Small intestine (tissue), 7 donors: ENCODE data around the gene CCDC57. TPM values are rescaled to one million over a fixed set of nuclear protein-coding genes. Genes with fewer than 3 reads are reported as not detected.

Source experiments
- DNase-seq, 2 donors: peaks; one replicate each; pipeline versions ENCODE4 v3.0.0 to v3.0.0-alpha.2; 2013
- FAIRE-seq: peaks from 2 replicates; lab custom pipeline; 2012; peaks lifted over from hg19 to GRCh38; lab: Jason Lieb, UNC
- H3K27ac ChIP-seq, 3 donors: one replicate each; pipeline ENCODE4 v1.5.1; 2013; ENCODE audit warnings: low read length in 2 of 3, mild to moderate bottlenecking in 2 of 3, control low read depth in 1 of 3, inconsistent platforms in 1 of 3, low read depth in 1 of 3, moderate library complexity in 1 of 3
- H3K27me3 ChIP-seq, 3 donors: one replicate each; pipeline ENCODE4 v1.6.1; 2013; ENCODE audit warnings: low read length in 3 of 3, inconsistent platforms in 1 of 3; ENCODE audit not compliant: control insufficient read depth in 3 of 3, insufficient read depth in 3 of 3
- H3K36me3 ChIP-seq, 3 donors: one replicate each; pipeline ENCODE4 v1.6.1; 2013; ENCODE audit warnings: low read length in 3 of 3, inconsistent platforms in 1 of 3, low read depth in 1 of 3, mild to moderate bottlenecking in 1 of 3, moderate library complexity in 1 of 3; ENCODE audit not compliant: control insufficient read depth in 3 of 3, insufficient read depth in 2 of 3
- H3K4me1 ChIP-seq, 3 donors: one replicate each; pipeline ENCODE4 v1.6.1; 2013; ENCODE audit warnings: low read length in 2 of 3, inconsistent platforms in 1 of 3, low read depth in 1 of 3, mild to moderate bottlenecking in 1 of 3, moderate library complexity in 1 of 3; ENCODE audit not compliant: control insufficient read depth in 3 of 3, insufficient read depth in 2 of 3
- H3K4me3 ChIP-seq, 3 donors: one replicate each; pipeline ENCODE4 v1.5.1; 2013; ENCODE audit warnings: low read length in 3 of 3, control low read depth in 1 of 3, inconsistent platforms in 1 of 3, low read depth in 1 of 3, mild to moderate bottlenecking in 1 of 3, moderate library complexity in 1 of 3
- H3K9me3 ChIP-seq, 2 donors: one replicate each; pipeline ENCODE4 v1.6.1; 2013; ENCODE audit warnings: low read depth in 1 of 2, low read length in 1 of 2; ENCODE audit not compliant: control insufficient read depth in 2 of 2, insufficient read depth in 1 of 2
- WGBS, 3 donors: extraction: QIAGEN DNeasy Blood & Tissue Kit; methylation state at CpG; one replicate each; pipeline ENCODE4 v1.1.7; 2013; 5-methylcytosine and 5-hydroxymethylcytosine counted together
- polyA plus RNA-seq, 4 donors: library from polyadenylated mRNA; stranded (reverse) in 3 of 4; unstranded in 1 of 4; fragments of 200-250 nt in 3 of 4; fragments of 120-200 nt in 1 of 4; gene quantifications; one replicate each; pipeline versions ENCODE4 v1.2.1 to v1.2.3, GENCODE V29; 2013
- donor health status: healthy with polysubstance abuse.
- donor health status: control.
- donor health status: control.
- donor health status: Bipolar disorder and iron deficiency.
- donor health status: healthy.

Gene CCDC57
- polyA plus RNA-seq, 4 donors: 36.7 to 97.3 (median 44.6) TPM

DNA sequence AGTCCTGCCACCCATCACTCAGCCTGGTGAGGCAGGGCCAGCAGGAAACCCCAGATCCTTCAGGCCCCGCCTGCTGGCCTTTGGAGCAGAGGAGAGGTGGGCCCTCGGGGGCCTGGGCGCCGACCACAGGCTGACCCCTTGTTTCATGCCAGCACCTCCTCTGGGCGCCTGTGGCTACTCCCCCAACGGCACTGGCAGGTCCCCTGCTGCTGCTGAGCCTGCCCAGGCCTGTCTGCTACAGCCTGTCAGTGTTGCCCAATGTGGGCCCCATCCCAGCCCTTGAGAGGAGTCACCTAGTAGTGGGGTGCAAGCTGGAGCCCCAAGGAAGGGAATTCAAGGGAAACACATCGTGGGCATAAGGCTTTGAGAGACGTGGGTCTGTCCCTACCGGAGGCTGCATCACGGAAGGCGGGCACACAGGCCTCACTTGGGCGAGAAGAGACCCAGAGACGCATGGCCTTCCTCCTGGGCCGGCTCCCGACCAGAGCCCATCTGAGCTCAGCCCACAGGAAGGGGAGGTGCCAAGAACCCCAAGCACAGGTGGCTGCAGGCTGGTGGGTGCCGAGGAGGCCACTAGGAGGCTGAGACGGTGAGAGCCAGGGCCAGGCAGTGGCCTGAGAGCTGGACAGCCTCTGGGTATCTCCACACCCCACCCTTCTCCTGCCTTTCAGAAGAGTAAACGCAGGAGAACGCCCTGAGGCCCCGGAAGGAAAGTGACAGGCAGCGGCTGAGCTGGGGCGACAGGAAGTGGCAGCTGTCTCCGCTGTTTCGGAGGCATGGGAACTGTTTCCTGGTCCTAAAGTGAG is 106.6 kb downstream of the CCDC57 start:
- Histone ChIP-seq H3K27me3 (no peaks in the 10 kb centered on the region), H3K27ac (peak overlapping the region; percentile 73 to 79 (median 77)), H3K4me1 (peaks cover 0 to 46% (median 6%) of the 10 kb centered on the region in 3 donors), H3K4me3 (peak overlapping the region in 2 of 3 donors; percentile 12 to 30), H3K36me3 (peaks cover 0 to 37% (median 0%) of the 10 kb centered on the region in 3 donors), H3K9me3 (no peaks in the 10 kb centered on the region)
- FAIRE-seq (no peak), DNase-seq (peak; percentile 76 to 81)
- WGBS, 3 donors: 14 to 25% (median 15%) methylated on average over 23 to 24 of the region's 24 CpGs

DNA sequence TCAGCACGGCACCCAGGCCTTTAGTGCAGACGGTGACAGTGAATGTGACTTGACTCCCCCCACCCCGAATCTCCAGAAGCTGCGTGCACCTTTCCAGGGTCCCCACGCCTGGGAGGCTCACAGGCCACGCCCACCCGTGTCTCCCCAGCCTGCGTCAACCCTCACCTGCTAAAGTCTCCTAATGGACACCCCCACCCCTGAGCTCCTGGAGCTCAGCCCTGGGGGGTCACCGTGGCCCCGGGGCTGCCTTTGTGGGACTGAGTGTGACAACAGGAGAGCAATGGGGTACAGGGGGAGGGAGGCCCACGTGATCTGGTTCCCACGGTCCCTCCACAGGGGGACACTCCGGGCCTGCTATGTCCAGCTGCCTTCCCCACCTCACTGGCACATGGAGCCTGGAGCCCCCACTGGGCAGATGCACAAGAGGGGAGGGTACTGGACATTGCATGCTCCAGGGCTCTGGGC is 107.2 kb downstream of the CCDC57 start:
- Histone ChIP-seq H3K4me1 (peaks cover 0 to 49% (median 6%) of the 10 kb centered on the region in 3 donors), H3K4me3 (no peak overlapping the region)

DNA sequence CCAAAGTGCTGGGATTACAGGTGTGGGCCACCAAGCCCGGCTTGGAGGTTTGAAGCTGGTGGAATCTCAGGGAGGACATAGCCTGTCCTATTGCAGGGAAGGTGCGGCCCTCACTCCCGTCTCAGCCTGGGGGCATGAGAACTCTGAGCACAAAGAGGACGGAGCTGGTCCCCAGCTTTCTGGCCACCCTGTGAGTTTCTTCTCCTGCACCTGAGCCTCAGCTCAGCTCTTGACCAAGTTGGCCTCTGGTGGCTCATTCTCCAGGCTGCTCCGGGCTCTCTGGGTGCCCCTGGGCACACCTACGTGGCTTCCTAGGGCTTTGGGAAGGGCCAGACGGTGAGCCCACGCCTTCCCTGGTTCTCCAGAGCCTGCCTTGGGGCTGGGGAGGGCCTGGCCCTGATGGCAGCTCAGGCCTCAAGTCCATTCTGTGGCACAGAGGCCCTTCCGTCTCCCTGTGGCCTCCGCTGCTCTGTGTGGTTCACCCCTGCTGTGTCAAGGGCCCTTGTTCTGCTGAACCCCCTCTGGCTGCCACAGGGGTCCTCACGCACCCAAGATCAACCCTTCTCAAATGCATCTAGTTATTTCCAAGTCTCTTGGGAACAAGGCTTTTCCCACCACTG is 107.7 kb downstream of the CCDC57 start:
- WGBS, 3 donors: 88 to 93% (median 91%) methylated on average over 11 of the region's 11 CpGs
- no peaks in the 10 kb centered on the region for H3K27me3 ChIP-seq
- FAIRE-seq (no peak), DNase-seq (no peak)
- H3K36me3 ChIP-seq: peaks cover 0 to 44% (median 0%) of the 10 kb centered on the region in 3 donors
- no peak overlapping the region for H3K4me3 ChIP-seq
- peaks cover 0 to 49% (median 6%) of the 10 kb centered on the region in 3 donors for H3K4me1 ChIP-seq
- H3K27ac ChIP-seq: no peak overlapping the region
- no peaks in the 10 kb centered on the region for H3K9me3 ChIP-seq

More for the DNA sequence above, 107.2 kb downstream of the CCDC57 start:
- Histone ChIP-seq H3K27me3 (no peaks in the 10 kb centered on the region), H3K27ac (peak overlapping the region in 2 of 3 donors; percentile 77 to 79), H3K36me3 (peaks cover 0 to 44% (median 0%) of the 10 kb centered on the region in 3 donors), H3K9me3 (no peaks in the 10 kb centered on the region)
- 69 to 86% (median 71%) methylated on average over 13 of the region's 13 CpGs for WGBS, 3 donors
- no peak for FAIRE-seq
- no peak for DNase-seq

DNA sequence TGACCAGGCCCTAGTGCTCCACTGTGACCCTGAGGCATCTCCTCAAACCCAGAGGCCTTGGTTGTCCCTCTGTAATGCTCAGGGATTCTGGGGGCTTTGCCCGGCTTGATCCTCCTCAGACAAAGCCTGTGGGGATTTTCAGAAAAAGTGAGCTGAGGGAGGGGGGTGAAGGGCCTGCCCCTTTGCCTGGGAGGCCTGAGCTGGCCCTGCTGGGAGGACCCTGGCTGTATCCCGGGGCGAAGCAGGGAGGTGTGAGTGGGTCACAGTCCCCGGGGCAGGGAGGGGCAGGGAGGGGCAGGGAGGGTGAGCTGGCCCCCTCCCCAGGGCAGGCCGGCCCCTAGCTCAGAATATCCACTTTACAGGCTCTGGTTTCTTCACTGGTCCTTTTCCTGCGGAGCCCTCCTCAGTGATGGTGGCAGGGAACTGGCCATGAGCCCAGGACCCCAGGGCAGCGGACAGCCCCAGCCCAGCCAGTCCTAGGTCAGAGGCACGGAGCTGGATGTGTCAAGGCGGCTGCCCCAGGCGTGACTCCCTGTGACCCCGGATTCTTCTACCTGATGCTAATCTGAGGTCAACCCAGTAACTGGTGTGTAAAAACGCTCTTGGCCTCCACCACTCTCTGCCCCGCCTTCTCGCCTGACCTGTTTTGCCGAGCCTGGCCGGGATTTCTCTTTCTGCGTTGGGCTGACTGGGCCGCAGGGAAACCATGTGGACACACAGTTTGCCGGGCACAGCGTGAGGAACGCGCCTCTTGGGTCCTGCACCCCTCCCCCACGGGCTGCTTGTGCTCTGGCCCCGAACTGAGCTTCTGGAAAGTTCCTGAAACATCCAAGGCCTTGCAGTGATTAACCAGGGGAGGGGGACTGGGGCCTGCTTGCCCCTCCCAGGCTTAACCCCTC is 108.8 kb downstream of the CCDC57 start:
- Histone ChIP-seq H3K27ac (peak overlapping the region in 1 of 3 donors; percentile 6), H3K9me3 (no peaks in the 10 kb centered on the region), H3K4me3 (no peak overlapping the region), H3K4me1 (peaks cover 6 to 58% (median 8%) of the 10 kb centered on the region in 3 donors), H3K27me3 (no peaks in the 10 kb centered on the region), H3K36me3 (peaks cover 0 to 40% (median 0%) of the 10 kb centered on the region in 3 donors)
- DNase-seq: peak; percentile 18 to 50
- no peak for FAIRE-seq
- 33 to 50% (median 45%) methylated on average over 22 to 24 of the region's 24 CpGs for WGBS, 3 donors

DNA sequence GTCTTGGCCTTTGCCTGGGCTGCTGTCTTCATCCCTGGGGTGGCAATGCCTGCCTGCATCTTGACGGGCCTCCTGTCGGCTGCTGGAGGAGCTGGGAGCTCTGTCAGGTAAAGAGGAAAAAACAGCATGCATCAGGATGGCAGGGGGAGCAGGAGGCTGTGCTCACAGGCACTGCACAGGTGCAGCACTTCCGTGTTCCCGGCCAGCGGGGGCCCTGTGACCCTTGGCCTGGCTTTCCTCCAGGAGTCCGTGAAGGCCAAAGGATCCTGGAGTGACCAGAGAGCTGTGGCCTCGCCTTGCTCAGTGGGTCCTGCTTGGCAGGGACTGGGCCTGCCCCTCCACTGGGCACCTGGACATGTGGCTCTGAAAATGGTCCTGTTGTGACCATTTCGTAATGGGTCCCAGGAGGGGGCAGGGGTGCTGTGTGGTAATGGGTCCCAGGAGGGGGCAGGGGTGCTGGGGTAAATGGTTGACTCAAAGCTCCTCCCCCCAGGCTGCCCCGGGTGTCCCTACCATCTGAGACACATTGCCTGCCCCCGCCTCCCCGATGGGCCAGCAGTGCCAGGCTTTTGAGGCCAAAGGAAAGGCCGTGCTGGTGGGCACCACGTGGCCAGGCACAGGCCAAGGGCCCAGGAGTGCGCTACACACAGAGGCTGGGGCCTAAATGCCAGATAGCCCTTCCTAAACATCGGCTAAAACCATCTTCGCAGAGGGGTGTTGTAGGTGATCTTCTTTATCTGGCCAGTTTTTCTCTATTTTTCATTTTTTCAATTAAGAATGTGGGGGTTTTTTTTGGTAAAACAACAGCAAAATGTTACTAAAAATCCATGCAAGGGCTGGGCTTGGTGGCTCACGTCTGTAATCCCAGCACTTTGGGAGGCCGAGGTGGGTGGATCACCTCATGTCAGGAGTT is 110.6 kb downstream of the CCDC57 start:
- Histone ChIP-seq H3K9me3 (no peaks in the 10 kb centered on the region), H3K4me1 (peaks cover 6 to 55% (median 8%) of the 10 kb centered on the region in 3 donors), H3K27ac (no peak overlapping the region), H3K36me3 (peaks cover 0 to 26% (median 0%) of the 10 kb centered on the region in 3 donors), H3K4me3 (no peak overlapping the region), H3K27me3 (no peaks in the 10 kb centered on the region)
- DNase-seq (peak in 1 of 2 donors; percentile 22), FAIRE-seq (no peak)
- WGBS, 3 donors: 53 to 69% (median 54%) methylated on average over 18 of the region's 18 CpGs

DNA sequence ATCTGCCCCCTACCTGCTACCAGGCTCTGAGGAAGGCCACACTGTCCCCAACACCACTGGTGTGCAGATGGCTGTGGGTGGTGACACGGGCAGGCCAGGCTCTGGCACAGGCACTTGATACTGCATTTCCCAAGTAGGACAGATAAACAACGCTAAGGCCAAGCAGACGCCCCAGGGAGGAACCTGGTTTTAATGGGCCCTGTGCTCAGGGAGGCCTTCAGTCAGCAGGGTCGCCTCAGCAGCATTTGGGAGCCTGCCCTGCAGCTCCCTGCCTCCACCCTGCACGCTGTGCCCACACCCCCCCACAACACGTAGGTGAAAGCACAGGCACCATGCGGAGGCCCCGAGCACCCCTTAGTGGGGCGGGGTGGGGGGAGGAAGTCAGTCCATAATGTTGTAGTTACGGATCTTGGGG is 111.3 kb downstream of the CCDC57 start:
- 54 to 63% (median 62%) methylated on average over 10 of the region's 10 CpGs for WGBS, 3 donors
- no peak overlapping the region for H3K27ac ChIP-seq
- peaks cover 5 to 55% (median 6%) of the 10 kb centered on the region in 3 donors for H3K4me1 ChIP-seq
- peaks cover 0 to 28% (median 0%) of the 10 kb centered on the region in 3 donors for H3K36me3 ChIP-seq
- DNase-seq (no peak), FAIRE-seq (no peak)
- no peaks in the 10 kb centered on the region for H3K9me3 ChIP-seq
- no peak overlapping the region for H3K4me3 ChIP-seq
- no peaks in the 10 kb centered on the region for H3K27me3 ChIP-seq

DNA sequence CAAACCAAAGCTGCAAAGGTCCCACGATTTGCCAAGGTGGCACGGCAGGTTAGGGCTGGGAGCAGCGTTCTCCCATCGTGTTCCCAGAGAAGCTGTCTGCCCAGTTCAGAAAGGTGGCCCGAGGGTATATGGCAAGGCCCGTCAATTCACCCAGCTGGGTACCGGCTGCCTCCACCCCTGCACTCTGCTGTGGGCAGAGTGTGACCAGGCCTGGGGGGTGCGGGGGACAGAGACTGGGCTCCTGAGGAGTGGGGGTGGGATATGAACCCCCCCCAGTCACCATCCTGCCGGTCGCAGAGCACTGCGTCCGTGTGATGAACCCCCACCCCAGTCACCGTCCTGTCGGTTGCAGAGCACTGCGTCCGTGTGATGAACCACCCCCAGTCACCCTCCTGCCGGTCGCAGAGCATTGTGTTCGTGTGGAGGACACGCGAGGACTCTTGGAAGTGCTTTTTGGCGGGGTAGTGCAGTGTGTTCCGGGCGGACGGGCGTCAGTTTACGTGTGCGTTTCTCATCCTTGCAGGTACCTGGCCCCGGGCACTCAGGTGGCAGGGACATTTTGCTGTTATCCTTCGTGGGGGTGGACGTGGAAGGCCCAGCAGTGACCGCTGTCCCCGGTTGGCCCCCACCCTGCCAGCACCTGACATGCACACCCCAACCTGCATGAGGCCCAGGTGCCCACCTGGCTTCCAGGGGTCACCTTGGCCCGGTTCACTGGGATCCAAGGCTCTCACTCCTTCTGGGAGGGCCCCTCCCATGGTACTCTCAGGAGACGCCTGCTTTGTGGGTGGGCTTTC is 111.9 kb downstream of the CCDC57 start:
- Histone ChIP-seq H3K9me3 (no peaks in the 10 kb centered on the region), H3K4me1 (peaks cover 3 to 51% (median 6%) of the 10 kb centered on the region in 3 donors), H3K27me3 (no peaks in the 10 kb centered on the region), H3K27ac (no peak overlapping the region), H3K4me3 (no peak overlapping the region), H3K36me3 (peaks cover 0 to 34% (median 0%) of the 10 kb centered on the region in 3 donors)
- FAIRE-seq (no peak), DNase-seq (no peak)
- 87 to 94% (median 90%) methylated on average over 33 to 35 of the region's 35 CpGs for WGBS, 3 donors
